IMR-90 (cell line): ENCODE measurements around the gene FLT4. TPM values are rescaled to one million over a fixed set of nuclear protein-coding genes. Genes with fewer than 3 reads are reported as not detected.

Experiments used
- ATAC-seq: fragments of 200-7000 bp; cut with Tn5 transposase; 2 replicates; pipeline ENCODE4 v1.9.1; 2020; ENCODE audit warnings: low read depth, mild to moderate bottlenecking, moderate library complexity
- BruUV-seq: library from RNA; stranded (reverse); fragments of 400-500 nt; replicated peaks from 2 replicates; lab custom pipeline; 2021; lab: Mats Ljungman, UMichigan
- CTCF ChIA-PET: fragments of 300-600 bp; formaldehyde crosslinking; extraction: SDS; loops from one replicate; lab custom pipeline; 2021; ENCODE audit warnings: antibody characterized with exemption; lab: Yijun Ruan, JAX
- POLR2A ChIA-PET: fragments of 300-600 bp; sonication (Branson Sonifier 250); formaldehyde crosslinking; loops from one replicate; lab custom pipeline; 2022; ENCODE audit warnings: antibody characterized with exemption; ENCODE audit not compliant: unreplicated experiment; lab: Charles Lee
- DNase-seq: peaks from one replicate; pipeline ENCODE4 v3.0.0; 2013
- H2AFZ ChIP-seq: replicated peaks from 2 replicates; pipeline ENCODE3; 2013; ENCODE audit warnings: low read length, mild to moderate bottlenecking; ENCODE audit not compliant: poor library complexity
- H2AK5ac ChIP-seq: 2 replicates; pipeline ENCODE4 v1.6.1; 2013; ENCODE audit warnings: low read depth, low read length, inconsistent platforms
- H2AK9ac ChIP-seq: replicated peaks from 2 replicates; pipeline ENCODE3; 2013; ENCODE audit warnings: mild to moderate bottlenecking, low read depth, low read length, moderate library complexity; ENCODE audit not compliant: poor library complexity
- H2BK120ac ChIP-seq: 2 replicates; pipeline ENCODE4 v1.6.1; 2013; ENCODE audit warnings: low read depth, low read length, inconsistent platforms
- H2BK15ac ChIP-seq: 3 replicates; pipeline ENCODE4 v1.6.1; 2013; ENCODE audit warnings: low read depth, low read length, inconsistent platforms
- H2BK20ac ChIP-seq: 2 replicates; pipeline ENCODE4 v1.6.1; 2013; ENCODE audit warnings: low read depth, mild to moderate bottlenecking, inconsistent platforms, low read length, moderate library complexity
- H2BK5ac ChIP-seq: 2 replicates; pipeline ENCODE4 v1.6.1; 2013; ENCODE audit warnings: mild to moderate bottlenecking, low read depth, low read length, inconsistent platforms; ENCODE audit not compliant: poor library complexity, severe bottlenecking
- H3K14ac ChIP-seq: replicated peaks from 2 replicates; pipeline ENCODE4 v1.6.1; 2013; ENCODE audit warnings: low read depth, low read length, inconsistent platforms
- H3K18ac ChIP-seq: 2 replicates; pipeline ENCODE4 v1.6.1; 2013; ENCODE audit warnings: low read depth, low read length, control low read depth
- H3K23ac ChIP-seq: 2 replicates; pipeline ENCODE4 v1.6.1; 2013; ENCODE audit warnings: low read depth, low read length, inconsistent platforms
- H3K27ac ChIP-seq: 2 replicates; pipeline ENCODE4 v1.5.1; 2013; ENCODE audit warnings: mild to moderate bottlenecking, control low read depth, low read length; ENCODE audit not compliant: insufficient read depth
- H3K27me3 ChIP-seq: 2 replicates; pipeline ENCODE4 v1.6.1; 2013; ENCODE audit warnings: low read length; ENCODE audit not compliant: control insufficient read depth, insufficient read depth
- H3K36me3 ChIP-seq: 2 replicates; pipeline ENCODE4 v1.6.1; 2013; ENCODE audit warnings: low read length, mixed read lengths; ENCODE audit not compliant: control insufficient read depth, insufficient read depth
- H3K4ac ChIP-seq: 2 replicates; pipeline ENCODE4 v1.6.1; 2013; ENCODE audit warnings: low read depth, low read length, inconsistent platforms
- H3K4me1 ChIP-seq: 2 replicates; pipeline ENCODE4 v1.6.1; 2013; ENCODE audit warnings: low read length, mixed read lengths; ENCODE audit not compliant: control insufficient read depth, insufficient read depth
- H3K4me2 ChIP-seq: 2 replicates; pipeline ENCODE4 v1.6.1; 2013; ENCODE audit warnings: low read depth, mild to moderate bottlenecking, control low read depth, low read length, moderate library complexity
- H3K4me3 ChIP-seq: 2 replicates; pipeline ENCODE4 v1.5.1; 2013; ENCODE audit warnings: low read depth, mild to moderate bottlenecking, control low read depth, low read length, moderate library complexity; ENCODE audit not compliant: insufficient read depth
- H3K56ac ChIP-seq: 2 replicates; pipeline ENCODE4 v1.6.1; 2013; ENCODE audit warnings: low read length, inconsistent platforms; ENCODE audit not compliant: insufficient read depth; ENCODE audit errors: extremely low read depth
- H3K79me1 ChIP-seq, 2 experiments: 2 replicates each; pipeline ENCODE4 v1.6.1; 2013; ENCODE audit warnings: low read length in 2 of 2, inconsistent platforms in 1 of 2, low read depth in 1 of 2
- H3K9ac ChIP-seq: 2 replicates; pipeline ENCODE4 v1.6.1; 2013; ENCODE audit warnings: low read depth, low read length, control low read depth
- H3K9me1 ChIP-seq: 2 replicates; pipeline ENCODE4 v1.6.1; 2013; ENCODE audit warnings: low read length, inconsistent platforms; ENCODE audit not compliant: insufficient read depth
- H3K9me3 ChIP-seq: 2 replicates; pipeline ENCODE4 v1.6.1; 2013; ENCODE audit warnings: low read length; ENCODE audit not compliant: control insufficient read depth, insufficient read depth
- H4K20me1 ChIP-seq: 2 replicates; pipeline ENCODE4 v1.6.1; 2013; ENCODE audit warnings: low read length, inconsistent platforms; ENCODE audit not compliant: insufficient read depth
- H4K5ac ChIP-seq: 2 replicates; pipeline ENCODE4 v1.6.1; 2013; ENCODE audit warnings: mild to moderate bottlenecking, low read depth, low read length, control low read depth
- H4K8ac ChIP-seq, 2 experiments: 2 replicates each; pipeline ENCODE4 v1.6.1; 2013; ENCODE audit warnings: low read depth in 2 of 2, low read length in 2 of 2, control low read depth in 1 of 2, inconsistent platforms in 1 of 2
- H4K91ac ChIP-seq: 2 replicates; pipeline ENCODE4 v1.6.1; 2013; ENCODE audit warnings: low read depth, low read length, inconsistent platforms; ENCODE audit not compliant: insufficient read depth
- BHLHE40 ChIP-seq: fragments of 150-350 bp; IDR thresholded peaks from 2 replicates; pipeline ENCODE4 v1.6.1; 2016; ENCODE audit warnings: mild to moderate bottlenecking, low read depth, low read length
- CEBPB ChIP-seq: IDR thresholded peaks from 2 replicates; pipeline ENCODE4 v1.6.1; 2012; ENCODE audit warnings: low read depth, low read length, improper control_type of control experiment
- CHD1 ChIP-seq: IDR thresholded peaks from 2 replicates; pipeline ENCODE4 v1.6.1; 2012; ENCODE audit warnings: low read depth, low read length, improper control_type of control experiment
- CTCF ChIP-seq: conservative IDR thresholded peaks from 2 replicates; pipeline ENCODE4 v1.5.1; 2012; ENCODE audit warnings: mild to moderate bottlenecking, low read depth, low read length, improper control_type of control experiment
- ELK1 ChIP-seq: fragments of 150-350 bp; IDR thresholded peaks from 2 replicates; pipeline ENCODE4 v1.6.1; 2016; ENCODE audit warnings: low read depth, mild to moderate bottlenecking, low read length, moderate library complexity, borderline replicate concordance
- FOS ChIP-seq: fragments of 150-350 bp; IDR thresholded peaks from 2 replicates; pipeline ENCODE4 v1.6.1; 2016; ENCODE audit warnings: low read depth, low read length
- MAFK ChIP-seq: IDR thresholded peaks from 2 replicates; pipeline ENCODE4 v1.6.1; 2012; ENCODE audit warnings: low read depth, low read length, improper control_type of control experiment
- MAZ ChIP-seq: IDR thresholded peaks from 2 replicates; pipeline ENCODE4 v1.6.1; 2012; ENCODE audit warnings: low read depth, mild to moderate bottlenecking, low read length, improper control_type of control experiment, moderate library complexity, borderline replicate concordance
- MXI1 ChIP-seq: IDR thresholded peaks from 2 replicates; pipeline ENCODE4 v1.6.1; 2012; ENCODE audit warnings: low read depth, mild to moderate bottlenecking, low read length, moderate library complexity, borderline replicate concordance
- NFE2L2 ChIP-seq: fragments of 150-350 bp; IDR thresholded peaks from 2 replicates; pipeline ENCODE4 v1.6.1; 2016; ENCODE audit warnings: low read depth, mild to moderate bottlenecking, low read length
- POLR2A ChIP-seq: IDR thresholded peaks from 2 replicates; pipeline ENCODE4 v1.6.1; 2012; ENCODE audit warnings: mild to moderate bottlenecking, low read depth, low read length
- RAD21 ChIP-seq: IDR thresholded peaks from 2 replicates; pipeline ENCODE4 v1.6.1; 2012; ENCODE audit warnings: low read length, improper control_type of control experiment
- RCOR1 ChIP-seq: IDR thresholded peaks from 2 replicates; pipeline ENCODE4 v1.6.1; 2012; ENCODE audit warnings: mild to moderate bottlenecking, low read length, improper control_type of control experiment; ENCODE audit not compliant: insufficient replicate concordance
- RFX5 ChIP-seq: IDR thresholded peaks from 2 replicates; pipeline ENCODE4 v1.8.0; 2012; ENCODE audit warnings: low read depth, mild to moderate bottlenecking, low read length, moderate library complexity
- SMC3 ChIP-seq: fragments of 150-350 bp; IDR thresholded peaks from 2 replicates; pipeline ENCODE4 v1.6.1; 2016; ENCODE audit warnings: low read depth, mild to moderate bottlenecking, antibody characterized with exemption, low read length, moderate library complexity
- USF2 ChIP-seq: fragments of 150-350 bp; IDR thresholded peaks from 2 replicates; pipeline ENCODE4 v1.6.1; 2017; ENCODE audit warnings: mild to moderate bottlenecking, antibody characterized with exemption, low read length, low read depth
- WGBS, 2 experiments: methylation state at CpG; one replicate each; pipeline versions ENCODE4 v1.1.5 to v1.1.7; 2013; ENCODE audit warnings: missing lambda C conversion rate in 2 of 2; ENCODE audit not compliant: insufficient read length in 1 of 2; ENCODE audit errors: extremely low coverage in 2 of 2; 5-methylcytosine and 5-hydroxymethylcytosine counted together
- dilution Hi-C: fragments of 300-500 bp; cut with HindIII; formaldehyde crosslinking; loops from one replicate; pipeline ENCODE4 v1.14.3; 2018; ENCODE audit warnings: low sequenced_read_pairs; ENCODE audit not compliant: unreplicated experiment
- in situ Hi-C: fragments of 300-500 bp; cut with MboI; formaldehyde crosslinking; loops from 3 replicates; pipeline ENCODE4 v1.14.3; 2019; ENCODE audit warnings: low sequenced_read_pairs, inconsistent platforms, mixed read lengths
- intact Hi-C: fragments of 100-400 bp; cut with micrococcal nuclease; formaldehyde crosslinking; loops from 2 replicates; pipeline ENCODE4 v1.10.0; 2022
- polyA plus RNA-seq, 3 experiments: library from polyadenylated mRNA; depleted of rRNA; stranded (reverse); fragments of >200 nt; gene quantifications; 2 replicates each; pipeline ENCODE4 v1.2.3, GENCODE V29; 2012; ENCODE audit warnings: low replicate concordance in 1 of 3
- total RNA-seq: library from RNA; depleted of rRNA; stranded (reverse); fragments of >200 nt; gene quantifications from 2 replicates; pipeline ENCODE4 v1.2.3, GENCODE V29; 2012

The FLT4 gene
- total and polyA plus RNA-seq, 2 of the 4 experiments (the other 2 are of a cell fraction): under 0.01 to 0.07 TPM

GRCh38 chr5:180630426-180630825, 19.0 kb downstream of the FLT4 start:
- H3K9me1 ChIP-seq: no peaks in the 10 kb centered on the region
- ChIA-PET CTCF (no interaction called here), POLR2A (no interaction called here)
- H4K20me1 ChIP-seq: no peaks in the 10 kb centered on the region; the same call in 1 of the 2 replicates
- ATAC-seq: no peak
- dilution Hi-C loops: no loop called here
- TF ChIP-seq BHLHE40 (no peak), ELK1 (no peak), CEBPB (no peak), MAFK (no peak), CTCF (no peak), RAD21 (no peak), MXI1 (no peak), RCOR1 (no peak), RFX5 (no peak), MAZ (no peak), FOS (no peak), NFE2L2 (no peak), POLR2A (no peak), CHD1 (no peak), SMC3 (no peak), USF2 (no peak)
- in situ Hi-C loops: no loop called here
- H2BK20ac ChIP-seq: no peak overlapping the region
- H3K4ac ChIP-seq: no peak overlapping the region
- no peaks in the 10 kb centered on the region for H3K79me1 ChIP-seq
- intact Hi-C loops: no loop called here
- no TSS peak for BruUV-seq
- H2BK5ac ChIP-seq: no peak overlapping the region
- H3K9ac ChIP-seq: no peak overlapping the region
- H3K36me3 ChIP-seq: no peaks in the 10 kb centered on the region
- DNase-seq: no peak
- H2AK9ac ChIP-seq: no peak overlapping the region
- no peak overlapping the region for H3K4me2 ChIP-seq
- no peak overlapping the region for H3K18ac ChIP-seq
- H4K5ac ChIP-seq: no peak overlapping the region
- H3K9me3 ChIP-seq: no peaks in the 10 kb centered on the region
- no peak overlapping the region for H2BK120ac ChIP-seq
- no peak overlapping the region for H3K56ac ChIP-seq
- H3K23ac ChIP-seq: no peak overlapping the region
- H4K8ac ChIP-seq: no peak overlapping the region
- H3K27me3 ChIP-seq: peaks cover 2% of the 10 kb centered on the region; the same call in 1 of the 2 replicates
- H3K27ac ChIP-seq: no peak overlapping the region
- no peak overlapping the region for H2BK15ac ChIP-seq
- H4K91ac ChIP-seq: no peak overlapping the region
- H3K4me3 ChIP-seq: no peak overlapping the region
- 66% methylated on average over 12 of the region's 22 CpGs; no CpG with 5 or more reads in 1 of the 2 experiments for WGBS, 2 experiments
- H2AFZ ChIP-seq: no peak overlapping the region
- H2AK5ac ChIP-seq: no peak overlapping the region
- H3K4me1 ChIP-seq: no peaks in the 10 kb centered on the region
- H3K14ac ChIP-seq: no peak overlapping the region
